IPS-18a (cell line): Measurements from ENCODE around the gene MZT2A.
"Not testable (repeated sequence)": the region's sequence is repeated elsewhere in the genome, so short reads cannot be mapped to it uniquely, and the experiment has no call there.

Experiments used
- H3K27ac ChIP-seq: one replicate; pipeline ENCODE4 v1.5.1; 2013; ENCODE audit warnings: low read length
- H3K27me3 ChIP-seq: one replicate; pipeline ENCODE4 v1.6.1; 2013; ENCODE audit warnings: mild to moderate bottlenecking, low read length; ENCODE audit not compliant: control insufficient read depth, insufficient read depth
- H3K36me3 ChIP-seq: one replicate; pipeline ENCODE4 v1.6.1; 2013; ENCODE audit warnings: low read depth, low read length; ENCODE audit not compliant: control insufficient read depth
- H3K4me1 ChIP-seq: one replicate; pipeline ENCODE4 v1.6.1; 2013; ENCODE audit warnings: low read depth, low read length; ENCODE audit not compliant: control insufficient read depth
- H3K4me3 ChIP-seq: one replicate; pipeline ENCODE4 v1.5.1; 2013; ENCODE audit warnings: low read length
- H3K9ac ChIP-seq: one replicate; pipeline ENCODE4 v1.6.1; 2013; ENCODE audit warnings: mild to moderate bottlenecking, low read length, moderate library complexity
- H3K9me3 ChIP-seq: one replicate; pipeline ENCODE4 v1.6.1; 2013; ENCODE audit warnings: low read depth, low read length; ENCODE audit not compliant: control insufficient read depth

MZT2A gene

DNA sequence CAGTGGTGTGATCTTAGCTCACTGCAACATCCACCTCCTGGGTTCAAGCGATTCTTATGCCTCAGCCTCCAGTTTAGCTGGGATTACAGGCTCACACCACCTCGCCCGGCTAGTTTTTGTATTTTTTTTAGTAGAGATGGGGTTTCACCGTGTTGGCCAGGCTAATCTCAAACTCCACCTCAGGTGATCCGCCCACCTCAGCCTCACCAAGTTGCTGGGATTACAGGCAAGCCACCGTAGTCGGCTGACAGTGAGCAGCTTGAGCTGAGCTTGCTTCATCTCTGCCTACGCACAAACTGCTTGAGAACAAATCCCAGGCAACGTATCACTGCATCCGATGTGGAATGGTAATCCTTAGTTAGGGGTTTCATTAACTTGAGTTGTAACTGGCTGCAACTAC, 24.5 kb downstream of the MZT2A start:
- not testable (repeated sequence) for H3K36me3 ChIP-seq, H3K4me3 ChIP-seq, H3K9me3 ChIP-seq, H3K27me3 ChIP-seq, H3K4me1 ChIP-seq, H3K27ac ChIP-seq, H3K9ac ChIP-seq

DNA sequence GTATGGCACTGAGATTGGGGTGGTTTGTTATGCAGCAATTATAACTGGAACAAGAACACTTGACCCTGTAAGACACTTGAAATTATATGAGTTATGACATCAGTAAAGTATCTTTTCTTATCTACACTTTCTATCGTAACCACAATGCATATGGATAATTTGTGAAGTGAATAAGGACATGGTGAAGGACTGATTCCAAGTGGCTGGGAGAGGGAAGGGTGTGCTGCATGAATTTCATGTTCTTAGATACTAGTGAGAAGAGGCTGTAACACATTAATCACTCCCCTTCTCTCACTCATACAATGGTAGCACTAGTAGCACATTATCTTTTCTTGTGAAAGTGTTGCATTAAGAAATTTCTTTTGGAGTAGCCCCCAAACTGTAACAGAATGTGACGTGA, 37.3 kb downstream of the MZT2A start:
- not testable (repeated sequence) for H3K9me3 ChIP-seq, H3K27me3 ChIP-seq, H3K36me3 ChIP-seq, H3K4me3 ChIP-seq, H3K27ac ChIP-seq, H3K9ac ChIP-seq, H3K4me1 ChIP-seq

DNA sequence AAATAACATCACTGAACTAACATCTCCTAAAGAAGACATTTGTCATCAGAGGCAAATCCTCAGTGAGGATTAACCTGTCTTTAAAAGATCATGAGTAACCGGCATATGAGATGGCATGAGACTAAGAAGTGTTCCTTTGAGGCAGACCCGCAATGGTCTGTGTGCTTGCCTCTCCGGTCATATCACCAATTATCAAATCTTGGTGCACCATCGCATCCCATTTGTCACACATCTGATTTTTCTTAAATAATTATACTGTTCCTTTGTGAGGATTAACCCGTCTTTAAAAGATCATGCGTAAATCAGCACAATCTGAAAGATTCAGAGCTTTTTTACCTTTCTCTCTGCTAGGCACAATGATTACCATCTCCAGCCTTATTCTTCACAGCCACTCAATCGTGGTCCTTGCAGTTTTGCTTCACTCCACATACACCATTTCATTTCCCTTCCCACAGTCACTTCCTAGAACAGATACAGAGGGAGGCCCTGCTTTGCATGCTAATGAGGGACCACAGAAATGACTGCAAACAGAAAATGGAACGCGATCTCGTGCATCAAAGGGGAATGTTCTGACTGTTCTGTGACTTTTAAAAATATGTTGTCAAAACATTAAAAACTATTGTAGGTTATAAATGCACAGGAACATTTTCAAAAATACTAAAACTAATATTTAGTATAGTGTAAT, 40.8 kb downstream of the MZT2A start:
- H3K27me3 ChIP-seq, H3K4me3 ChIP-seq, H3K27ac ChIP-seq, H3K9ac ChIP-seq, H3K9me3 ChIP-seq, H3K36me3 ChIP-seq, H3K4me1 ChIP-seq: not testable (repeated sequence)

DNA sequence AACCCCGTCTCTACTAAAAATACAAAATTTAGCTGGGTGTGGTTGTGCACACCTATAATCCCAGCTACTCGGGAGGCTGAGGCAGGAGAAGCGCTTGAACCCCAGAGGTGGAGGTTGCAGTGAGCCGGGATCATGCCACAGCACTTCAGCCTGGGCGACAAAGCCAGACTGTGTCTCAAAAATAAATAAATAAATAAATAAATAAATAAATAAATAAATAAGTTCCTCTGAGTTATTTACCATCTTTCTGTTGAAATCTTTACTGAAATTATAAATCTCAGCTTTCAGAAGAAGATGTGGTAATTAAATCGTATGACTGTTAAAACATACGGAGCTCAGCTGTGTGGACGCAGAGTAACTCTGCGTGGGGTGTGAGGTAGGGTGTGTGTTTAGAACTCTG, 44.2 kb downstream of the MZT2A start:
- H3K27ac ChIP-seq, H3K9me3 ChIP-seq, H3K36me3 ChIP-seq, H3K9ac ChIP-seq, H3K27me3 ChIP-seq, H3K4me3 ChIP-seq, H3K4me1 ChIP-seq: not testable (repeated sequence)

DNA sequence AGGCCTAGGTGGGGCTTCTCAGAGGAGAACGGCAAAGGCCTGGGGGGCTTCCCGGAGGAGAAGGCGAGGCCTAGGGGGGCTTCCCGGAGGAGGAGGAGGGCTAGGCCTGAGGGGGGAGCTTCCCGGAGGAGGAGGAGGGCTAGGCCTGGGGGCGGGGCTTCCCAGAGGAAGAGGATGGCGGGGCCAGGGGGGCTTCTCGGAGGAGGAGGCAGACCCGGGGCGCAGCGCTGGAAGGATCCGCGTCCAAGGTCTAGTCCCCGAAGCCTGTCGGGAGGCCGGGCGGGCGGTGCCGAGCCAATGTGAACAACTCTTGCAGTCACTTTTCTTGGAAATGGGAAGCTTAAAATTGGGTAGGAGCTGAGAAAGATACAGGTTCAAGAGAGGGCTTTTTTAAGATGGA, 46.3 kb downstream of the MZT2A start:
- H3K36me3 ChIP-seq = no peaks in the 10 kb centered on the region

DNA sequence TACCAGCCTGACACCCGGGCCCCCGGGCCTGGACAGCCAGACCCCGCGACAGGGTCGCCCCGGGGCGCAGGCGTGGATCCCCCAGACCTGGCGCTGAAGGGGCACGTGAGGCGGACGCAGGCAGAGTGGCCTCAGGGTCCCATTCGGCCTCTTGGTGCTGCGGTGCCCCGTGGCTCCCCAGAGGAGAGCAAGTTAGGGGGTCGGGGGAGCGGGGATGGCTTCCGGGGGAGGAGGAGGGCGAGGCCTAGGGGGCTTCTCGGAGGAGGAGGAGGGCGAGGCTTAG, 46.7 kb downstream of the MZT2A start:
- not testable (repeated sequence) for H3K27ac ChIP-seq, H3K9ac ChIP-seq, H3K4me3 ChIP-seq, H3K4me1 ChIP-seq, H3K27me3 ChIP-seq, H3K9me3 ChIP-seq, H3K36me3 ChIP-seq

More for the DNA sequence above, 46.3 kb downstream of the MZT2A start:
- no peak overlapping the region for H3K4me3 ChIP-seq
- H3K9ac ChIP-seq = no peak overlapping the region
- no peaks in the 10 kb centered on the region for H3K27me3 ChIP-seq
- H3K9me3 ChIP-seq = no peaks in the 10 kb centered on the region
- H3K4me1 ChIP-seq = no peaks in the 10 kb centered on the region
- H3K27ac ChIP-seq = no peak overlapping the region

DNA sequence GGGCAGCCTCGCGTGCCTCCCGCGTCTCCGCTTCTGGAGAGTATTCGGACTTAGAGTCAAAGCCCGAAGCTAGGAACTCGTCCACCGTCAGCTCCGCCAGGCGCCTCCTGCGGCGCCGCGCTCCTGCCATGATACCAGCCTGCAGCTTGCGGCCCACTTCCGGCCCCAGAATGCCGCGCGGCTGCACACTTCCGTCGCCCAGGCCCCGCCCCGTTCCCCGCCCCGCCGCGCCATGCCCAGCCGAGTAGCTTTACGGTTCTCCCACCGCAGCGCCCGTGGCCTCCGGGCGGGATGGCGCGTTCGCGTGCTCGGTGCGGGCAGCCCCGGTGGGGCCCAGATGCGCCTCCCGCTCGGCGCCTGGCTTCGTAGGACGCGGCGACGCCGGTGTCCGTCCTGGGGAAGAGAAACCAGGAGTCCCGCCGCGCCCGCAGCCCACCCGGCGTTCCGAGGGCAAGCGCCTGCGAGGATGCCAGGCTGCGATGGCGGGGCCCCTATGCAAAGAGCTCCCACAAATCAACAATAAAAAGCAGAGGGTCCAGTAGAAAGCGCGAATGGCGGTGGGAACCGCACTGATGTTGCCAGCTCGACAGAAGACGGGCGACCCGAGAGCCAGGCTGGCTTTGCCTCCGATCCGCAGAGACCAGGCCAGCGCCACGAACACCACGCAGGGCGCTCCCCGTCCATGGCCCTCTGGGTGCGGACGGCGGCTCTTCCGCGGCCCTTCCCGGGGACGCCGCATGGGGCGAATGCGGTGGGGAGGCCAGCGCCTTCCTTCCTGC, 47.3 kb downstream of the MZT2A start:
- H3K4me1 ChIP-seq, H3K27me3 ChIP-seq, H3K9me3 ChIP-seq, H3K36me3 ChIP-seq, H3K27ac ChIP-seq, H3K9ac ChIP-seq, H3K4me3 ChIP-seq: not testable (repeated sequence)

DNA sequence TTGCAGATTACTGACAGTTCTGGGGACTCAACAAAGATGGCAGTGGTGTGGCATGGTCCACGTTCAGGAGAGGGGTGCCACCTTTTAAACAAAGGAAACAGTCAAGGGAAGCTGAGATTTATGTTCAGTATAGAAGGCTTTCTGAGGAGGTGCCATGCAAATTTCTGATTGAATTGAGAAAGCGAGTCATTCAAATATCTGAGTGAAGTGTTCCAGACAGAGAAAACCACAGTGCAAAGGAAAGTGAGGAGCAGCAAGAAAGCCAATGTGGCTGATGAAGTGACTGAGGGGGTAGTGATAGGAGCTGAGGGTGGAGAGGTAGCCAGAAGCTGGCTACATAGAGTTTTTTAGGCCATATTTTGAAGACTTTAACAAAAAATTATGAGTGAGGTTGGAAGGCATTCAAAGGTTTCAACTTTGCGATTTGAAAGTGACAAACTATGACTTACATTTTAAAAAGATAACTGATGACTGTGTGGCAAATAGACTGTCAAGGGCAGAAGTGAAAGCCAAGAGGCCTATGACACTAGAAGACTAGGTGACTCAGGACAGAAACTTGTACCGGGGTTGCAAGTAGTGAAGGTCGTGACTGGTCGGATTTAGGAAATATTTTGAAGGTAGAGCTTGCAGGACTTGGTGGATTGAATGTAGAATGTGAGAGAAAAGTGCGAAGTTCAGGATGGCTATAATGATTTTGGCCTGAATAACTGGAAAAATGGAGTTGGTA, 51.3 kb downstream of the MZT2A start:
- not testable (repeated sequence) for H3K4me3 ChIP-seq

More for the DNA sequence above, 51.3 kb downstream of the MZT2A start:
- not testable (repeated sequence) for H3K9ac ChIP-seq, H3K27me3 ChIP-seq, H3K36me3 ChIP-seq, H3K27ac ChIP-seq, H3K9me3 ChIP-seq, H3K4me1 ChIP-seq
